T-cell (primary cell): Measurements from ENCODE around the gene SLC5A10. TPM values are rescaled to one million over a fixed set of nuclear protein-coding genes. Genes with fewer than 3 reads are reported as not detected.
A peak's percentile ranks its signal among the peaks of the same experiment; 100 is the strongest.

Source experiments
- ATAC-seq, 4 experiments: fragments of 200-7000 bp in 3 of 4; fragments of 150-1000 bp in 1 of 4; cut with Tn5 transposase; replicated peaks in 1 of 4; 1 replicate in 3 of 4; 2 replicates in 1 of 4; pipeline ENCODE4 v1.10.0; 2021; ENCODE audit warnings: moderate library complexity in 3 of 4, mild to moderate bottlenecking in 2 of 4, moderate number of reproducible peaks in 1 of 4
- CTCF ChIA-PET, 2 donors: fragments of 300-600 bp; sonication (Branson Sonifier 250); formaldehyde crosslinking; loops; one replicate each; lab custom pipeline; 2022; ENCODE audit warnings: antibody characterized with exemption in 2 of 2; lab: Charles Lee
- POLR2A ChIA-PET, 2 donors: fragments of 300-600 bp; sonication (Branson Sonifier 250); formaldehyde crosslinking; loops; one replicate each; lab custom pipeline; 2022; ENCODE audit warnings: antibody characterized with exemption in 2 of 2; lab: Charles Lee
- DNase-seq, 35 experiments: peaks; one replicate each; pipeline versions ENCODE4 v3.0.0 to v3.0.0-alpha.2; 2013 to 2023
- H3K27ac ChIP-seq: one replicate; pipeline ENCODE4 v1.5.1; 2013; ENCODE audit warnings: low read length
- H3K27me3 ChIP-seq, 2 experiments: replicated peaks in 1 of 2; 1 replicate in 1 of 2; 2 replicates in 1 of 2; pipeline versions ENCODE4 v1.6.1 to v1.7.0; 2013; ENCODE audit warnings: low read length in 1 of 2, mixed read lengths in 1 of 2; ENCODE audit not compliant: control insufficient read depth in 2 of 2, insufficient read depth in 2 of 2; ENCODE audit errors: extremely low read depth in 1 of 2
- H3K36me3 ChIP-seq, 2 donors: 1 replicate in 1 of 2; 2 replicates in 1 of 2; pipeline versions ENCODE4 v1.6.1 to v1.7.0; 2013; ENCODE audit warnings: low read length in 1 of 2; ENCODE audit not compliant: control insufficient read depth in 2 of 2, insufficient read depth in 1 of 2; ENCODE audit errors: extremely low read depth in 1 of 2
- H3K4me1 ChIP-seq, 2 experiments: 1 replicate in 1 of 2; 2 replicates in 1 of 2; pipeline versions ENCODE4 v1.6.1 to v1.7.0; 2013; ENCODE audit warnings: low read length in 2 of 2, mixed read lengths in 1 of 2; ENCODE audit not compliant: insufficient read depth in 2 of 2, control insufficient read depth in 1 of 2; ENCODE audit errors: extremely low read depth in 1 of 2
- H3K4me3 ChIP-seq, 2 donors: 1 replicate in 1 of 2; 2 replicates in 1 of 2; pipeline versions ENCODE4 v1.5.1 to v1.7.0; 2013; ENCODE audit warnings: mild to moderate bottlenecking in 2 of 2, low read length in 1 of 2, moderate library complexity in 1 of 2; ENCODE audit not compliant: control insufficient read depth in 1 of 2; ENCODE audit errors: extremely low read depth in 1 of 2
- H3K9me3 ChIP-seq: 2 replicates; pipeline ENCODE4 v1.7.0; 2013
- H3K27ac Mint-ChIP-seq, 2 donors: one replicate each; pipeline ENCODE4 v1.8.0; 2020 to 2021; ENCODE audit warnings: mild to moderate bottlenecking in 2 of 2, mixed read lengths in 2 of 2
- H3K27me3 Mint-ChIP-seq, 2 donors: one replicate each; pipeline ENCODE4 v1.8.0; 2021 to 2022; ENCODE audit warnings: mixed read lengths in 2 of 2
- H3K36me3 Mint-ChIP-seq: one replicate; pipeline ENCODE4 v1.8.0; 2021; ENCODE audit warnings: mixed read lengths
- H3K4me1 Mint-ChIP-seq, 3 donors: one replicate each; pipeline ENCODE4 v1.8.0; 2020 to 2022; ENCODE audit warnings: mixed read lengths in 3 of 3, mild to moderate bottlenecking in 1 of 3
- H3K4me3 Mint-ChIP-seq, 3 donors: one replicate each; pipeline ENCODE4 v1.8.0; 2020 to 2022; ENCODE audit warnings: mild to moderate bottlenecking in 3 of 3, mixed read lengths in 3 of 3, moderate library complexity in 3 of 3
- H3K9me3 Mint-ChIP-seq, 3 donors: one replicate each; pipeline ENCODE4 v1.8.0; 2020 to 2022; ENCODE audit warnings: mixed read lengths in 3 of 3
- WGBS: methylation state at CpG from one replicate; pipeline ENCODE4 v1.1.5; 2013; ENCODE audit warnings: missing lambda C conversion rate; ENCODE audit not compliant: insufficient coverage; 5-methylcytosine and 5-hydroxymethylcytosine counted together
- total RNA-seq, 35 experiments: library from RNA in 6 of 35; stranded (reverse) in 6 of 35; fragments of 120-200 nt in 1 of 35; gene quantifications; one replicate each; pipeline versions ENCODE4 v1.2.1 to v1.2.4 and lab custom pipeline; 2013 to 2026

SLC5A10 gene
- total RNA-seq, 5 donors from 2014 or later (not counting 1 experiment from before 2014, with no cell fraction given): 0.09 TPM; not detected in 4

DNA sequence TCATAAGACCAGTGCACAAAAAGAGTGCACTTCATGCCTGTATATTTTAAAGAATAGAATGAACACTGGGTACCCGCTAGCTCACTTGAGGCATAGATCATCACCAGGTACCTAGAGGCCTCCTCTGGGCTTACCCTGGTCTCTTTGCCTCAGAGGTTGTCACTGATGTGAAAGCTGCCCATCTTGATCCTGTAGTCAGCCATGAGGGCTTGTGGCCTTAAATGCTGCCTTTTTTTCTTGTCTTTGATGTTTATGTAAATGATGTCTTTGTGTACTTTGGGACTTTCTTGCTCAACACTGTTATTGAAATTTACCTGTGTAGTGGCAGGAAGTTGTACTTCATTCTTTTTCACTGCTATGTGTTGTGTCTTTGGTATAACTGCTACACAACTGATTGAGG lies 26.8 kb upstream of the SLC5A10 start:
- peaks cover 3 to 14% of the 10 kb centered on the region in 2 donors for H3K36me3 ChIP-seq
- no peaks in the 10 kb centered on the region for H3K27me3 ChIP-seq
- ATAC-seq (peak; percentile 34 to 78 (median 46)), DNase-seq (peak in 4 of 35 experiments; percentile 6 to 42 (median 28))
- H3K27ac Mint-ChIP-seq: peak overlapping the region; percentile 29 to 56
- H3K4me1 Mint-ChIP-seq: peaks cover 42 to 50% (median 48%) of the 10 kb centered on the region in 3 donors
- 100% methylated on average over 1 of the region's 1 CpG for WGBS
- H3K4me3 Mint-ChIP-seq: peak overlapping the region in 2 of 3 donors; percentile 35 to 46
- no peaks in the 10 kb centered on the region for H3K27me3 Mint-ChIP-seq
- no peaks in the 10 kb centered on the region for H3K9me3 Mint-ChIP-seq
- H3K36me3 Mint-ChIP-seq: peaks cover 34% of the 10 kb centered on the region
- no peak overlapping the region for H3K4me3 ChIP-seq
- H3K9me3 ChIP-seq: no peaks in the 10 kb centered on the region
- ChIA-PET POLR2A (interaction anchor here in 1 of 2 donors (0.6 kb wide), 1 partner anchor 646 kb away, joined by 4 read pairs; no protein-coding TSS in a partner anchor), CTCF (no interaction called here)
- H3K27ac ChIP-seq: peak overlapping the region; percentile 14
- peaks cover 37 to 43% of the 10 kb centered on the region in 2 experiments for H3K4me1 ChIP-seq

DNA sequence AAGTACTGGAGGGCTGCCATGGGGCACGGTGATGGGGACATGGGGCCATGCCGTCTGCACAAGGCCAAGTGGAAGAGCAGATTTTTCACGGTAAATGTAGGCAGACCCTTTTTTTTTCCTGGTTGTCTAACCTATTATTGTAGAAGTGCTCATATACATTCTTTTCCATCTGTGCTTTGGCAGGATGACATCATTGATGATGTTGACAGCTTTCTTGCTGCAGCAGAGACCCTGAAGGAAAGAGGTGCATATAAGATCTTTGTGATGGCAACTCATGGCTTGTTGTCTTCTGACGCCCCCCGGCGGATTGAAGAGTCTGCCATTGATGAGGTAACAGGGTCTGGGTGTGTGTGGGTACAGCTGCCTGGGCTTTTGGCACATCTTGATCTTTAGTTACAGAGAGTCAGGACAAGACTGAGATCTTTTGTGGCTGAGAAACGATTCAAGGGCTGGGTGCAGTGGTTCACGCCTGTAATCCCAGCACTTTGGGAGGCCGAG lies 23.3 kb upstream of the SLC5A10 start:
- Histone ChIP-seq H3K4me3 (no peak overlapping the region), H3K4me1 (peaks cover 16 to 43% of the 10 kb centered on the region in 2 experiments), H3K9me3 (no peaks in the 10 kb centered on the region), H3K27me3 (peaks cover 0 to 3% of the 10 kb centered on the region in 2 experiments), H3K36me3 (peaks cover 5 to 23% of the 10 kb centered on the region in 2 donors), H3K27ac (no peak overlapping the region)
- ATAC-seq (no peak), DNase-seq (no peak)
- H3K9me3 Mint-ChIP-seq: no peaks in the 10 kb centered on the region
- H3K4me1 Mint-ChIP-seq: peaks cover 35 to 47% (median 38%) of the 10 kb centered on the region in 3 donors
- H3K27ac Mint-ChIP-seq: no peak overlapping the region
- peaks cover 40% of the 10 kb centered on the region for H3K36me3 Mint-ChIP-seq
- ChIA-PET POLR2A (no interaction called here), CTCF (no interaction called here)
- H3K27me3 Mint-ChIP-seq: no peaks in the 10 kb centered on the region
- no peak overlapping the region for H3K4me3 Mint-ChIP-seq
- WGBS: 93% methylated on average over 7 of the region's 9 CpGs

- Histone ChIP-seq H3K4me3 (no peak overlapping the region), H3K4me1 (peaks cover 0 to 14% of the 10 kb centered on the region in 2 experiments), H3K27ac (no peak overlapping the region), H3K27me3 (peaks cover 0 to 3% of the 10 kb centered on the region in 2 experiments), H3K36me3 (peaks cover 5 to 23% of the 10 kb centered on the region in 2 donors), H3K9me3 (no peaks in the 10 kb centered on the region)
- Mint-ChIP-seq H3K9me3 (no peaks in the 10 kb centered on the region), H3K27me3 (peaks cover 0 to 1% of the 10 kb centered on the region in 2 donors), H3K4me3 (peak overlapping the region in 1 of 3 donors; percentile 19), H3K4me1 (peaks cover 14 to 24% (median 14%) of the 10 kb centered on the region in 3 donors), H3K27ac (no peak overlapping the region), H3K36me3 (peaks cover 26% of the 10 kb centered on the region)
- ChIA-PET CTCF (interaction anchor here (0.6 kb wide), 2 partner anchors 50 to 57 kb away, joined by 3 to 4 read pairs; no protein-coding TSS in a partner anchor), POLR2A (interaction anchor here in 1 of 2 donors (0.7 kb wide), 1 partner anchor 23 kb away, joined by 3 read pairs; no protein-coding TSS in a partner anchor)
- ATAC-seq (peak in 3 of 4 experiments; percentile 53 to 98 (median 79)), DNase-seq (peak in 8 of 35 experiments; percentile 9 to 35 (median 12))
- 45% methylated on average over 5 of the region's 5 CpGs for WGBS
Measured at GRCh38 chr17:18932360-18933055, 19.5 kb upstream of the SLC5A10 start.

DNA sequence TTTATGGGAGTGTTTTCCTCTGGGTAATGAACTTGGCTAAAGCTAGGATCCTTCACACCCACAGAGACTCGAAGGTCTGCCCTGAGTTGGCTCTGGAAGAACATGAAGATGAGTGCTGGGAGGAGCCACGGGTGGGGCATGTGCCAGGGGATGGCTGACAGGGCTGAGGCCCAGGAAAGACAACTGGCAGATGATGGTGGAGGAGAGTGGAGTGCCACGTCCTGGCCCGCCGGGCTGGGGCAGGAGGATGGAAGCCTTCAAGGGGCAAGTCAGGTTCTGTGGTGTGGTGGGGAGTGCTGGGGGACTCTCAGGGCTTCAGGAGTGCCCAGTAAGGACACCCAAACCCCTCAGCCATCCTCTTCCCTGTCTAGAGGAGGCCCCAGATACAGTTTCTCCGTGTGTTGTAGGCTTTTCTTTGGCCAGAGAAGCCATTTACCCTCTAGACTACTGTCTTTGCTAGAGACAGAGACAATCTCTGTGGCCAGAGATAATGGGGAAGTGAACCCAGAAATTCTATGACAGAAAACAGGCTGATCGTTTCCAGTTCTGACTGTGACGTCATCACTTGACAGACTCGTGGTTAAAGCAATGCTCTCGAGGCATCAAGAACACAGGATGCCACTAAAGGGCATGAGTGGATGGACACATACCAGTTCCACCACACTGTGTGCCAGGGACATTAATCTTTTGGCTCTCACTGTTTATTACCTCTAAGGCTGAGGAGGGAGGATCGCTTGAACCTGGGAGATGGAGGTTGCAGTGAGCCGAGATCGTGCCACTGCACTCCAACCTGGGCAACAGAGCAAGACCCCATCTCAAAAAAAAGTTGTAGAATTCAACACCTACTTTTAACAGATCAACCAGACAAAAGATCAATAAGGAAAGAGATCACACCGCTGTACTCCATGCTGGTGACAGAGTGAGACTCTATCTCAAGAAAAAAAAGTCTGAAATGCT lies 18.6 kb upstream of the SLC5A10 start:
- Mint-ChIP-seq H3K9me3 (no peaks in the 10 kb centered on the region), H3K27me3 (peaks cover 0 to 1% of the 10 kb centered on the region in 2 donors), H3K4me3 (peak overlapping the region in 1 of 3 donors; percentile 19), H3K4me1 (peaks cover 14 to 24% (median 17%) of the 10 kb centered on the region in 3 donors), H3K27ac (peak overlapping the region in 1 of 2 donors; percentile 16), H3K36me3 (peaks cover 23% of the 10 kb centered on the region)
- ChIA-PET POLR2A (interaction anchor here in 1 of 2 donors (0.7 kb wide), 1 partner anchor 22 kb away, joined by 3 read pairs; no protein-coding TSS in a partner anchor), CTCF (interaction anchor here (0.5 to 0.6 kb wide), 2 partner anchors 50 to 228 kb away, joined by 4 read pairs; no protein-coding TSS in a partner anchor)
- peak in 1 of 4 experiments; percentile 12 for ATAC-seq
- Histone ChIP-seq H3K27ac (no peak overlapping the region), H3K9me3 (no peaks in the 10 kb centered on the region), H3K4me3 (no peak overlapping the region), H3K4me1 (peaks cover 0 to 14% of the 10 kb centered on the region in 2 experiments), H3K36me3 (peaks cover 2 to 23% of the 10 kb centered on the region in 2 donors), H3K27me3 (peaks cover 0 to 5% of the 10 kb centered on the region in 2 experiments)
- WGBS: 22% methylated on average over 5 of the region's 14 CpGs
- DNase-seq: no peak

GRCh38 chr17:18937981-18938691 lies 13.8 kb upstream of the SLC5A10 start:
- H3K4me3 Mint-ChIP-seq: no peak overlapping the region

More at GRCh38 chr17:18937981-18938691, 13.8 kb upstream of the SLC5A10 start:
- POLR2A ChIA-PET: interaction anchor here in 1 of 2 donors (0.6 kb wide), 2 partner anchors 76 to 1901 kb away, joined by 3 to 6 read pairs; no protein-coding TSS in a partner anchor
- H3K36me3 ChIP-seq: no peaks in the 10 kb centered on the region
- no peak for DNase-seq
- no peak overlapping the region for H3K27ac ChIP-seq
- no peak overlapping the region for H3K4me3 ChIP-seq
- Mint-ChIP-seq H3K9me3 (no peaks in the 10 kb centered on the region), H3K27ac (no peak overlapping the region), H3K36me3 (no peaks in the 10 kb centered on the region), H3K4me1 (peaks cover 8 to 18% (median 8%) of the 10 kb centered on the region in 3 donors), H3K27me3 (peaks cover 0 to 3% of the 10 kb centered on the region in 2 donors)
- H3K9me3 ChIP-seq: no peaks in the 10 kb centered on the region
- ATAC-seq: no peak
- peaks cover 0 to 2% of the 10 kb centered on the region in 2 experiments for H3K4me1 ChIP-seq
- peaks cover 0 to 7% of the 10 kb centered on the region in 2 experiments for H3K27me3 ChIP-seq
- CTCF ChIA-PET: no interaction called here
- 82% methylated on average over 2 of the region's 8 CpGs for WGBS
